Measurements from ENCODE around the gene GYS1. TPM values are rescaled to one million over a fixed set of nuclear protein-coding genes. Genes with fewer than 3 reads are reported as not detected.

GYS1 gene
- total and polyA plus RNA-seq, 8 donors: 42.5 to 56.3 (median 48.7) TPM

DNA sequence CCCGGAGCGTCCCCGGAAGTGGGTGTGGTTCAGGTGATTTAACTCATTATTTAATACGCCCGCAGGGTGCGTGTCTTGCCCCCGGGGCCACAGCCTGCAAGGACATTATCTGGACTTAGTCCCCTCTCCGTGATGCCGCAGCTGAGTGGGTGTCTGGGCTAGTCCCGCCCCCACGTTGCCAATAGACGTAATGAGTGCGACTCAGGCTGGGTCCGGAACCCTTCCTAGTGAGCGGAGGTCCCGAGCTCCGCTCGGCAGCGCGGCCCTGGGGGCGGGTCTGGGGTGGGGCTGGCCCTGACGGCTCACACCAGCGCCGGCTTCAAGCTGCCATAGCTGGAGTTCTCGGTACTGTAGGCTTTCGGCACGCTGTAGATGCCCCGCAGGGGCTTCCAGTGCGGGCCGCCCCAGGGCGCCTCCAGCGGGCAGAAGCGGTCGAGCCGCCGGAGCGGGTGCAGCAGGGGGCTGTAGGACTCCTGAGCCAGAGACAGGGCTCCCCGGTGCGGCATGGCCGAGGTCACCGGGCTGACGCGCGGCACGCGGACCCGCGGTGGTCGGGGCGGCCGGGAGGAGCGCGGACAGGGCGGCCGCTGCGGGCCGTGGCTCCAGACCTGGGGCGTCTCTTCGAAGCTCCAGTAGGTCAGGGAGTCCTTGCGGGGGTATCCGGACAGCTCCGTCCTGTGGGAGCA lies 24.7 kb upstream of the GYS1 start:
- intact Hi-C loops (cut with DNase I): no loop called here

DNA sequence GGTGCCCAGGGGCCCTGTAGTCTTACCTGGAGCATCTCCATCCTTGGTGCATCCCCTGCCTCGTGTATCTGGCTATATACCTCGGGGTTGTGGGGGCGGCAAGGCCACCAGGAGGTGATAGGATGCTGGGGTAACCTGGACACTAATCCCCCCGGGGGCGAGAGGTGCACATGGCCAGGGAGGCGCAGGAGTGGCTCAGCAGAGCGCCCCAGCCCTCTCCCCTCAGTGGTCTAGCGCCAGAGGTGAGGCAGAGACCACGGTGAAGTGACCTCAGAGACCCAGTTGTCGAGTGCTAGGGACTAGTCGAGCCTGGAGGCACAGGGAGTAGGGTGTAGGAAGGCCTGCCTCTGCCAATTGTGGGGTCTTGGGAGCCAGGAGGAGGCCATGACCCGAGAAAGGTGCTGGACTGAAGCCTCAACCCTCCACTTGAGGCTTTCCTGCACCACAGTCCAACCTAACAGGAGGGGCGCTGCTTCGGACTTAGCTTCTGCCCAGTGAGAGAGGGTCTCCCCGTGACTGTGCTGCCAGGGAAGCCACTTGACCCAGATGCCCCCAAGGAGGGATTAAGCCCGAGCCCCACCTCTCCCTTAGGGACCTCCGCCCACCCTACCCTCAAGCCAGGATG lies 24.0 kb upstream of the GYS1 start, which contains the start of gene LHB:
Gene LHB, minus strand, starts transcription at position 51 of the 625 bp plus-strand sequence. Its CDS starts 10 bp downstream, at position 41.
- TF ChIP-seq, protein P1, sequence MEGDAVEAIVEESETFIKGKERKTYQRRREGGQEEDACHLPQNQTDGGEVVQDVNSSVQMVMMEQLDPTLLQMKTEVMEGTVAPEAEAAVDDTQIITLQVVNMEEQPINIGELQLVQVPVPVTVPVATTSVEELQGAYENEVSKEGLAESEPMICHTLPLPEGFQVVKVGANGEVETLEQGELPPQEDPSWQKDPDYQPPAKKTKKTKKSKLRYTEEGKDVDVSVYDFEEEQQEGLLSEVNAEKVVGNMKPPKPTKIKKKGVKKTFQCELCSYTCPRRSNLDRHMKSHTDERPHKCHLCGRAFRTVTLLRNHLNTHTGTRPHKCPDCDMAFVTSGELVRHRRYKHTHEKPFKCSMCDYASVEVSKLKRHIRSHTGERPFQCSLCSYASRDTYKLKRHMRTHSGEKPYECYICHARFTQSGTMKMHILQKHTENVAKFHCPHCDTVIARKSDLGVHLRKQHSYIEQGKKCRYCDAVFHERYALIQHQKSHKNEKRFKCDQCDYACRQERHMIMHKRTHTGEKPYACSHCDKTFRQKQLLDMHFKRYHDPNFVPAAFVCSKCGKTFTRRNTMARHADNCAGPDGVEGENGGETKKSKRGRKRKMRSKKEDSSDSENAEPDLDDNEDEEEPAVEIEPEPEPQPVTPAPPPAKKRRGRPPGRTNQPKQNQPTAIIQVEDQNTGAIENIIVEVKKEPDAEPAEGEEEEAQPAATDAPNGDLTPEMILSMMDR (IDR thresholded peaks at IDR 0.05): no peak
- H3K27ac ChIP-seq: no peak within 1 kb of the TSS

More for the DNA sequence above, 24.7 kb upstream of the GYS1 start:
- Histone ChIP-seq H3K36me3 (peaks cover 0 to 34% of the 10 kb centered on the region in 2 donors), H3K4me1 (peaks cover 11 to 23% of the 10 kb centered on the region in 2 donors), H3K27ac (no peak overlapping the region), H3K9me3 (no peaks in the 10 kb centered on the region), H3K4me3 (peak overlapping the region; percentile 25 to 43), H3K27me3 (peaks cover 0 to 43% of the 10 kb centered on the region in 2 donors)
- DNase-seq (peak in 3 of 4 donors; percentile 41 to 85 (median 52)), ATAC-seq (peak; percentile 61)
- TF ChIP-seq, protein P1 (IDR thresholded peaks at IDR 0.05): peak; percentile 35 to 50

DNA sequence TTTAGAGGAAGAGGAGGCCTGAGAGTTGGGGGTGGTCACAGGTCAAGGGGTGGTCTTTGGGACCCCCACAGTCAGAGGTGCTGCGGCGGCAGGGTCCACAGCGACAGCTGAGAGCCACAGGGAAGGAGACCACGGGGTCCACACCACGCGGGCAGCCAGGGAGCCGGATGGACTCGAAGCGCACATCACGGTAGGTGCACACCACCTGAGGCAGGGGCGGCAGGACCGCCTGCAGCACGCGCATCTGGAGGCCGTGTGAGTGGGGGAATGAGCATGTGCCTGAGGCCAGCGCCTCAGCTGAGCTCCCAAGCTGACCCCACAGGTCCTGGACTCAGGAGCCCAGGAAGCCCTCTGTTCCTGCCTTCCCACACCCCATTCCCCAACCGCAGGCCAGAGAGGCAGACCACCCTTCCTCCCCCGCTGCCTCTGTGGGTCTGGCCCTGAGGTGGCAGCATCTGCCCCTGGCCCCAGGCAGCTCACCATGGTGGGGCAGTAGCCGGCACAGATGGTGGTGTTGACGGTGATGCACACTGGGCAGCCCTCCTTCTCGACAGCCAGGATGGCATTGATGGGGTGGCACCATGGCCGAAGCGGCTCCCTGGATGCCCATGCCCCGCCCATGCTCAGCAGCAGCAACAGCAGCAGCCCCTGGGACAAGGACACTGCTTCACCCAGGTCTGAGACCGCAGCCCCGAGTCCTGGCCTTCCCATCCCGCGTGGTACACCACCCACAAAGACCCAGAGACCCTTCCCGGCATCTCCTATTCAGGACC lies 23.1 kb upstream of the GYS1 start:
- Histone ChIP-seq H3K27ac (no peak overlapping the region), H3K9me3 (no peaks in the 10 kb centered on the region), H3K36me3 (peaks cover 0 to 47% of the 10 kb centered on the region in 2 donors), H3K27me3 (peaks cover 0 to 42% of the 10 kb centered on the region in 2 donors), H3K4me3 (no peak overlapping the region), H3K4me1 (peaks cover 11 to 23% of the 10 kb centered on the region in 2 donors)
- DNase-seq: no peak
- intact Hi-C loops (cut with DNase I): no loop called here
- no peak for ATAC-seq
- TF ChIP-seq, protein P1 (IDR thresholded peaks at IDR 0.05): no peak

More for the DNA sequence above, 24.0 kb upstream of the GYS1 start, which contains the start of gene LHB:
- peaks cover 0 to 38% of the 10 kb centered on the region in 2 donors for H3K36me3 ChIP-seq
- H3K4me1 ChIP-seq: peaks cover 11 to 23% of the 10 kb centered on the region in 2 donors
- H3K27me3 ChIP-seq: peaks cover 0 to 43% of the 10 kb centered on the region in 2 donors
- H3K4me3 ChIP-seq: peak within 1 kb of the TSS; percentile 25 to 43
- no peaks in the 10 kb centered on the region for H3K9me3 ChIP-seq
- ATAC-seq (no peak), DNase-seq (no peak)
- intact Hi-C loops (cut with DNase I): no loop called here

DNA sequence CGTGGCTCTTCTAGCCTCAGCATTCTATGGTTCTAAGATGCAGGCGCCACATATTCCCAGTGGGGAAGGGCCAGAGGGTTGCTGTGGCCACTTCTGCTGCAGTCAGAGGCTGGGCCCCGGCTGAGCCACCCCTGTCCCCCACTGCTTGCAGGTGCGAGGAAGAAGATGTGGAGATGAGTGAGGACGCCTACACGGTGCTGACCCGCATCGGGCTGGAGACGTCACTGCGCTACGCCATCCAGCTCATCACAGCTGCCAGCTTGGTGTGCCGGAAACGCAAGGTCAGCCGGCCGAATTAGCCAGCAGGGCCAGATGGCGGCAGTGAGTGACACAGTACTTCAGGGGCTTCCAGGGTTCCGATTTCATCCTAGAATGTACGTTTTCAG lies 21.8 kb upstream of the GYS1 start:
- Histone ChIP-seq H3K27me3 (peaks cover 0 to 28% of the 10 kb centered on the region in 2 donors), H3K9me3 (no peaks in the 10 kb centered on the region), H3K4me3 (no peak overlapping the region), H3K27ac (no peak overlapping the region), H3K36me3 (peaks cover 0 to 61% of the 10 kb centered on the region in 2 donors), H3K4me1 (peaks cover 11 to 23% of the 10 kb centered on the region in 2 donors)
- ATAC-seq (no peak), DNase-seq (no peak)
- intact Hi-C loops (cut with DNase I): no loop called here
- TF ChIP-seq, protein P1 (IDR thresholded peaks at IDR 0.05): no peak
